GM23338 (cell line): ENCODE results near the gene RNF20. TPM values are rescaled to one million over a fixed set of nuclear protein-coding genes. Genes with fewer than 3 reads are reported as not detected.

Experiments
- ATAC-seq: fragments of 200-7000 bp; cut with Tn5 transposase; 3 replicates; pipeline ENCODE4 v1.9.1; 2020
- DNase-seq: peaks from one replicate; pipeline ENCODE4 v3.0.0-alpha.2; 2015; ENCODE audit warnings: low spot score
- H2AFZ ChIP-seq: fragments of 200-600 bp; sonication (generic); 2 replicates; pipeline ENCODE4 v1.8.0; 2016; ENCODE audit warnings: antibody characterized with exemption, mild to moderate bottlenecking, moderate library complexity
- H3F3A ChIP-seq: fragments of 200-600 bp; sonication (generic); replicated peaks from 2 replicates; pipeline ENCODE4 v1.8.0; 2017; ENCODE audit warnings: antibody characterized with exemption, mixed run types, low read depth
- H3K27ac ChIP-seq: fragments of 200-600 bp; sonication (generic); 2 replicates; pipeline ENCODE4 v1.6.1; 2016; ENCODE audit warnings: low read depth
- H3K27me3 ChIP-seq: fragments of 200-600 bp; sonication (generic); 2 replicates; pipeline ENCODE4 v1.8.0; 2016; ENCODE audit warnings: mild to moderate bottlenecking, mixed run types, moderate library complexity; ENCODE audit not compliant: insufficient read depth
- H3K36me3 ChIP-seq: fragments of 200-600 bp; sonication (generic); 2 replicates; pipeline ENCODE4 v1.8.0; 2016; ENCODE audit warnings: mild to moderate bottlenecking; ENCODE audit not compliant: insufficient read depth
- H3K4me1 ChIP-seq: fragments of 200-600 bp; sonication (generic); 2 replicates; pipeline ENCODE4 v1.8.0; 2016; ENCODE audit warnings: mild to moderate bottlenecking, moderate library complexity; ENCODE audit not compliant: insufficient read depth
- H3K4me2 ChIP-seq: fragments of 200-600 bp; sonication (generic); 2 replicates; pipeline ENCODE4 v1.7.1; 2017; ENCODE audit warnings: mixed run types
- H3K4me3 ChIP-seq: fragments of 200-600 bp; sonication (generic); 2 replicates; pipeline ENCODE4 v1.6.1; 2016; ENCODE audit warnings: mixed run types
- H3K79me2 ChIP-seq: fragments of 200-600 bp; sonication (generic); replicated peaks from 2 replicates; pipeline ENCODE4 v1.8.0; 2017; ENCODE audit warnings: mild to moderate bottlenecking; ENCODE audit not compliant: insufficient read depth
- H3K9me2 ChIP-seq: fragments of 200-600 bp; sonication (generic); 2 replicates; pipeline ENCODE4 v1.8.0; 2017; ENCODE audit not compliant: insufficient read depth
- H4K20me1 ChIP-seq: fragments of 200-600 bp; sonication (generic); replicated peaks from 2 replicates; pipeline ENCODE4 v1.8.0; 2017; ENCODE audit warnings: mild to moderate bottlenecking; ENCODE audit not compliant: insufficient read depth
- H3K27ac Mint-ChIP-seq: 2 replicates; pipeline ENCODE4 v1.8.0; 2020; ENCODE audit warnings: inconsistent platforms, mild to moderate bottlenecking, moderate library complexity, mixed read lengths
- H3K27me3 Mint-ChIP-seq: 3 replicates; pipeline ENCODE4 v1.8.0; 2022; ENCODE audit warnings: low read depth, mild to moderate bottlenecking, moderate library complexity, mixed read lengths, inconsistent platforms; ENCODE audit not compliant: insufficient read depth, poor library complexity
- H3K36me3 Mint-ChIP-seq: 3 replicates; pipeline ENCODE4 v1.8.0; 2021; ENCODE audit warnings: low read depth, mild to moderate bottlenecking, inconsistent platforms, moderate library complexity, mixed read lengths
- H3K4me1 Mint-ChIP-seq: 3 replicates; pipeline ENCODE4 v1.8.0; 2020; ENCODE audit warnings: mild to moderate bottlenecking, inconsistent platforms, mixed read lengths
- H3K4me3 Mint-ChIP-seq: 3 replicates; pipeline ENCODE4 v1.8.0; 2021; ENCODE audit warnings: moderate library complexity, mild to moderate bottlenecking, inconsistent platforms, mixed read lengths
- H3K9me3 Mint-ChIP-seq: 3 replicates; pipeline ENCODE4 v1.8.0; 2020; ENCODE audit warnings: moderate library complexity, mild to moderate bottlenecking, inconsistent platforms, mixed read lengths
- CREB1 ChIP-seq: fragments of 250-450 bp; sonication (Bioruptor Pico); IDR thresholded peaks from 2 replicates; pipeline ENCODE4 v1.5.0; 2020; ENCODE audit warnings: low read depth, mild to moderate bottlenecking, moderate library complexity
- EZH2 ChIP-seq: fragments of 200-600 bp; sonication (generic); IDR thresholded peaks from one replicate; pipeline ENCODE4 v1.8.0; 2017; ENCODE audit warnings: antibody characterized with exemption, mild to moderate bottlenecking, low read depth; ENCODE audit not compliant: unreplicated experiment
- EZH2phosphoT487 ChIP-seq: fragments of 200-600 bp; sonication (generic); IDR thresholded peaks from one replicate; pipeline ENCODE4 v1.8.1; 2018; ENCODE audit warnings: antibody characterized with exemption; ENCODE audit not compliant: unreplicated experiment
- NANOG ChIP-seq: IDR thresholded peaks from 2 replicates; pipeline ENCODE4 v1.6.1; 2016; ENCODE audit warnings: antibody characterized with exemption, borderline replicate concordance
- STAT1 ChIP-seq: IDR thresholded peaks from one replicate; pipeline ENCODE4 v1.6.1; 2016; ENCODE audit warnings: antibody characterized with exemption; ENCODE audit not compliant: unreplicated experiment
- polyA plus RNA-seq: library from polyadenylated mRNA; unstranded; fragments of >200 nt; fragmentation: Nextera tagmentation; extraction: Ambion mirVana; gene quantifications from 2 replicates; pipeline ENCODE4 v1.2.1, GENCODE V29; 2016
- total RNA-seq: library from RNA; depleted of rRNA; stranded (reverse); fragments of >200 nt; shearing (Covaris generic); gene quantifications from 2 replicates; pipeline ENCODE4 v1.2.3, GENCODE V29; 2014
- TF ChIP-seq, protein P1 (sequence below), 2 experiments: fragments of 200-600 bp in 1 of 2; sonication (generic) in 1 of 2; conservative IDR thresholded peaks; 2 replicates each; pipeline versions ENCODE4 v1.5.1 to v1.6.1; 2016 to 2017; ENCODE audit warnings: antibody characterized with exemption in 2 of 2, low read depth in 2 of 2, mild to moderate bottlenecking in 2 of 2, moderate library complexity in 1 of 2
- TF ChIP-seq, protein P2 (sequence below): fragments of 250-450 bp; sonication (Bioruptor Pico); IDR thresholded peaks from 2 replicates; pipeline ENCODE4 v1.5.0; 2020; ENCODE audit warnings: mild to moderate bottlenecking, moderate library complexity

RNF20 gene
- total and polyA plus RNA-seq, 2 experiments from 2014 or later: 33.6 to 36.2 TPM

DNA sequence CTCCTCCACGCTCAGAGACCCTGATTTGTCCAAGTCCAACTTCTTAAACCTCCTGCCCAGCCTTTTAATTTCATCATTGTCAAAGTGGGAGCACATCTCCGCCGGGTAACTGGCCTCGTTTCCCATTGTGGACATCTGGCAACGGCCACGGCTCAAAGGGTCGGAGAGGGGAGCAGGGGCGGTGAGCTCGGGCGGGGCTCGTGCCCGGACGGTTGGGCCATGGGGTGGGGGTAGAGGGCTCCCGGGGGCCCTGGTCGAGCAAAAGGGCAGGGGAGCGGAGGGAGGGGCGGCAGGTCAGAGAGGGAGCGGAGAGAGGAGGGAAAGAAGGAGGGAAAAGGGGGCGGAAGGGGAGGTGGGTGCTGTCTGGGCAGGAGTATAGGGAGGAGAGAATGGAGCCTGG, 61.1 kb downstream of the RNF20 start, which contains the start of gene PPP3R2:
Gene PPP3R2, minus strand, starts transcription at position 174 of the 400 bp plus-strand sequence. Its CDS starts 48 bp downstream, at position 126.
- no peak for ATAC-seq

DNA sequence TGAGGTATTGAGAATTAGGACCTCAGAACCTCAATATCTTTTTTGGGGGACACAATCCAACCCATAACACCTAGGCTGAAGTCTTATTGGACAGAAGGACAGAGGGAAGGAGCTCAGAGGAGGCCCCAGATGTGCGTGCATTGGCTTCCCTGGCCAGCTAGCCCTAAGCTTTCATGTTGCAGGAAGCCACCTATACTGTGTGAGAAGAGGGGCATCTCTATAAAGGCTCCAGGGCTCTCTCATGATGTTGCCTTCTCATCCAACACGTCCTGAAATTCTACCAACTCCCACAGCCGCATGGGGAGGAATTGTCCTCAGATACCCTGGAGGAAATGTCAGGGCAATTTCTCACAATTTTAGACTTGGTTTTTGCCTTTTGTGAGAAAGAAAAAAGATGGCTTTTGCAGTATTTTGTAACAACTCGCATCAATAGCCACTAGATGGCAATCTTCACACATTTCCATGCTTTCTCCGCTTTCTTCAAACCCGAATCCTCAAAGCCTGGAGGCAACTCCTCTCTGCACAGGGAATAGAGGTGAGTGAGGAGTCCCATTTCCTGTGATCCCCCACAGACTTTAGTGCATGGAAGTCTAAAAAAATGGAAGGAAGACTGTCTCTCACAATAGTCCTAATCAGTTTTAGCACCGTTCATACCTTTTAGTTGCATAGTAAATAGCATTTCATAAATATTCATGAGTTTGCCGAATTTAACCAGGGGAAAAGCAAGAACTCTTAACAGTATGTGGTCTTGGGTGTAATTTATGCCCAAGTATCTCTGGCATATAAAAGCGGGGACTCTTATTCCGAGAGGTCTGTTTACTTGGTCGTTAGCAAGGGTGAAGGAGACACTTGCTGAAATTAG, 68.5 kb downstream of the RNF20 start:
- no peaks in the 10 kb centered on the region for H3K79me2 ChIP-seq
- no peak overlapping the region for H3K4me3 ChIP-seq
- peaks cover 5% of the 10 kb centered on the region; the same call in 2 of the 3 replicates for H3K4me1 Mint-ChIP-seq
- H3K27ac Mint-ChIP-seq: no peak overlapping the region
- H3K27me3 Mint-ChIP-seq: no peaks in the 10 kb centered on the region
- no peaks in the 10 kb centered on the region for H3K4me1 ChIP-seq
- H3F3A ChIP-seq: no peaks in the 10 kb centered on the region
- H2AFZ ChIP-seq: peak overlapping the region; percentile 1; the same call in 1 of the 2 replicates
- peak; percentile 96 for ATAC-seq
- H3K9me3 Mint-ChIP-seq: no peaks in the 10 kb centered on the region
- no peaks in the 10 kb centered on the region for H3K27me3 ChIP-seq
- TF ChIP-seq NANOG: no peak
- TF ChIP-seq, protein P1, sequence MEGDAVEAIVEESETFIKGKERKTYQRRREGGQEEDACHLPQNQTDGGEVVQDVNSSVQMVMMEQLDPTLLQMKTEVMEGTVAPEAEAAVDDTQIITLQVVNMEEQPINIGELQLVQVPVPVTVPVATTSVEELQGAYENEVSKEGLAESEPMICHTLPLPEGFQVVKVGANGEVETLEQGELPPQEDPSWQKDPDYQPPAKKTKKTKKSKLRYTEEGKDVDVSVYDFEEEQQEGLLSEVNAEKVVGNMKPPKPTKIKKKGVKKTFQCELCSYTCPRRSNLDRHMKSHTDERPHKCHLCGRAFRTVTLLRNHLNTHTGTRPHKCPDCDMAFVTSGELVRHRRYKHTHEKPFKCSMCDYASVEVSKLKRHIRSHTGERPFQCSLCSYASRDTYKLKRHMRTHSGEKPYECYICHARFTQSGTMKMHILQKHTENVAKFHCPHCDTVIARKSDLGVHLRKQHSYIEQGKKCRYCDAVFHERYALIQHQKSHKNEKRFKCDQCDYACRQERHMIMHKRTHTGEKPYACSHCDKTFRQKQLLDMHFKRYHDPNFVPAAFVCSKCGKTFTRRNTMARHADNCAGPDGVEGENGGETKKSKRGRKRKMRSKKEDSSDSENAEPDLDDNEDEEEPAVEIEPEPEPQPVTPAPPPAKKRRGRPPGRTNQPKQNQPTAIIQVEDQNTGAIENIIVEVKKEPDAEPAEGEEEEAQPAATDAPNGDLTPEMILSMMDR (conservative IDR thresholded peaks at IDR 0.05; ENCODE audit: low read depth in 2 of 2): peak; percentile 80 to 83
- H4K20me1 ChIP-seq: no peaks in the 10 kb centered on the region
- H3K4me3 Mint-ChIP-seq: no peak overlapping the region
- no peak overlapping the region for H3K27ac ChIP-seq
- no peak overlapping the region for H3K4me2 ChIP-seq
- DNase-seq: peak; percentile 90
- H3K9me2 ChIP-seq: no peaks in the 10 kb centered on the region
- no peaks in the 10 kb centered on the region for H3K36me3 Mint-ChIP-seq
- no peaks in the 10 kb centered on the region for H3K36me3 ChIP-seq

More for the DNA sequence above, 61.1 kb downstream of the RNF20 start, which contains the start of gene PPP3R2:
- no peaks in the 10 kb centered on the region for H3K27me3 ChIP-seq
- H3K9me3 Mint-ChIP-seq: no peaks in the 10 kb centered on the region; the same call in 2 of the 3 replicates
- H3F3A ChIP-seq: no peaks in the 10 kb centered on the region
- DNase-seq: no peak
- H3K36me3 ChIP-seq: no peaks in the 10 kb centered on the region
- peaks cover 7% of the 10 kb centered on the region for H3K27me3 Mint-ChIP-seq
- no peaks in the 10 kb centered on the region for H3K36me3 Mint-ChIP-seq
- H3K27ac ChIP-seq: no peak within 1 kb of the TSS
- H3K27ac Mint-ChIP-seq: no peak within 1 kb of the TSS
- H3K4me2 ChIP-seq: no peak within 1 kb of the TSS
- H3K4me1 Mint-ChIP-seq: no peaks in the 10 kb centered on the region
- TF ChIP-seq CREB1: no peak
- no peak for TF ChIP-seq STAT1
- H2AFZ ChIP-seq: 0 out of 2 replicates have a peak within 1 kb of the TSS, but pooled peaks have one; percentile 19
- no peaks in the 10 kb centered on the region for H3K4me1 ChIP-seq
- no peak within 1 kb of the TSS for H3K4me3 ChIP-seq
- no peaks in the 10 kb centered on the region for H4K20me1 ChIP-seq
- H3K4me3 Mint-ChIP-seq: no peak within 1 kb of the TSS
- peaks cover 6% of the 10 kb centered on the region; the same call in 1 of the 2 replicates for H3K9me2 ChIP-seq
- H3K79me2 ChIP-seq: no peaks in the 10 kb centered on the region

DNA sequence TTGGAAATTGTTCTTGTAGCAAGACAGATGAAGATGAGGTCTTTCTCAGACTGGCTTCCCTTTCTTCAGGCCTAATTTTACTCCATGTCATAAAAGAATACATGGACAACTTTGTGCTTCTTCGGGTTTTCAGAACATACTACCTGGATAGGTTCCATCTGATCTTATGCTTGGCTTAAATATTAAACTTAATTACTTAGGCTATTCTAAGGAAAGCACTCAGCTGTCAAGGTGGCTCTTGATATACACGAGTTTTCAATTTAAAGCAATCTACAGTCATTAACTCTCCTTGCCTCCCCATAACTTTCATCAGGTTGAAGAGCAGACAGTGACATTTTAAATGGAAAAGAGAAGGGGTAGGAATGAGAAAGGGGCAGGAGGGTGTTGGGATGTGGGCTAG, 70.6 kb downstream of the RNF20 start:
- Histone ChIP-seq H3K36me3 (no peaks in the 10 kb centered on the region), H3K4me2 (no peak overlapping the region), H3K27me3 (no peaks in the 10 kb centered on the region), H3K9me2 (no peaks in the 10 kb centered on the region), H3K27ac (no peak overlapping the region), H3K4me1 (no peaks in the 10 kb centered on the region), H3K79me2 (no peaks in the 10 kb centered on the region), H2AFZ (0 out of 2 replicates have a peak overlapping the region, but pooled peaks have one; percentile 25), H3K4me3 (no peak overlapping the region), H4K20me1 (no peaks in the 10 kb centered on the region), H3F3A (no peaks in the 10 kb centered on the region)
- Mint-ChIP-seq H3K36me3 (no peaks in the 10 kb centered on the region), H3K4me3 (no peak overlapping the region), H3K27ac (no peak overlapping the region), H3K4me1 (peaks cover 5% of the 10 kb centered on the region; the same call in 2 of the 3 replicates), H3K9me3 (no peaks in the 10 kb centered on the region), H3K27me3 (no peaks in the 10 kb centered on the region)
- TF ChIP-seq NANOG (no peak), EZH2 (no peak), EZH2phosphoT487 (no peak)
- TF ChIP-seq, protein P2, sequence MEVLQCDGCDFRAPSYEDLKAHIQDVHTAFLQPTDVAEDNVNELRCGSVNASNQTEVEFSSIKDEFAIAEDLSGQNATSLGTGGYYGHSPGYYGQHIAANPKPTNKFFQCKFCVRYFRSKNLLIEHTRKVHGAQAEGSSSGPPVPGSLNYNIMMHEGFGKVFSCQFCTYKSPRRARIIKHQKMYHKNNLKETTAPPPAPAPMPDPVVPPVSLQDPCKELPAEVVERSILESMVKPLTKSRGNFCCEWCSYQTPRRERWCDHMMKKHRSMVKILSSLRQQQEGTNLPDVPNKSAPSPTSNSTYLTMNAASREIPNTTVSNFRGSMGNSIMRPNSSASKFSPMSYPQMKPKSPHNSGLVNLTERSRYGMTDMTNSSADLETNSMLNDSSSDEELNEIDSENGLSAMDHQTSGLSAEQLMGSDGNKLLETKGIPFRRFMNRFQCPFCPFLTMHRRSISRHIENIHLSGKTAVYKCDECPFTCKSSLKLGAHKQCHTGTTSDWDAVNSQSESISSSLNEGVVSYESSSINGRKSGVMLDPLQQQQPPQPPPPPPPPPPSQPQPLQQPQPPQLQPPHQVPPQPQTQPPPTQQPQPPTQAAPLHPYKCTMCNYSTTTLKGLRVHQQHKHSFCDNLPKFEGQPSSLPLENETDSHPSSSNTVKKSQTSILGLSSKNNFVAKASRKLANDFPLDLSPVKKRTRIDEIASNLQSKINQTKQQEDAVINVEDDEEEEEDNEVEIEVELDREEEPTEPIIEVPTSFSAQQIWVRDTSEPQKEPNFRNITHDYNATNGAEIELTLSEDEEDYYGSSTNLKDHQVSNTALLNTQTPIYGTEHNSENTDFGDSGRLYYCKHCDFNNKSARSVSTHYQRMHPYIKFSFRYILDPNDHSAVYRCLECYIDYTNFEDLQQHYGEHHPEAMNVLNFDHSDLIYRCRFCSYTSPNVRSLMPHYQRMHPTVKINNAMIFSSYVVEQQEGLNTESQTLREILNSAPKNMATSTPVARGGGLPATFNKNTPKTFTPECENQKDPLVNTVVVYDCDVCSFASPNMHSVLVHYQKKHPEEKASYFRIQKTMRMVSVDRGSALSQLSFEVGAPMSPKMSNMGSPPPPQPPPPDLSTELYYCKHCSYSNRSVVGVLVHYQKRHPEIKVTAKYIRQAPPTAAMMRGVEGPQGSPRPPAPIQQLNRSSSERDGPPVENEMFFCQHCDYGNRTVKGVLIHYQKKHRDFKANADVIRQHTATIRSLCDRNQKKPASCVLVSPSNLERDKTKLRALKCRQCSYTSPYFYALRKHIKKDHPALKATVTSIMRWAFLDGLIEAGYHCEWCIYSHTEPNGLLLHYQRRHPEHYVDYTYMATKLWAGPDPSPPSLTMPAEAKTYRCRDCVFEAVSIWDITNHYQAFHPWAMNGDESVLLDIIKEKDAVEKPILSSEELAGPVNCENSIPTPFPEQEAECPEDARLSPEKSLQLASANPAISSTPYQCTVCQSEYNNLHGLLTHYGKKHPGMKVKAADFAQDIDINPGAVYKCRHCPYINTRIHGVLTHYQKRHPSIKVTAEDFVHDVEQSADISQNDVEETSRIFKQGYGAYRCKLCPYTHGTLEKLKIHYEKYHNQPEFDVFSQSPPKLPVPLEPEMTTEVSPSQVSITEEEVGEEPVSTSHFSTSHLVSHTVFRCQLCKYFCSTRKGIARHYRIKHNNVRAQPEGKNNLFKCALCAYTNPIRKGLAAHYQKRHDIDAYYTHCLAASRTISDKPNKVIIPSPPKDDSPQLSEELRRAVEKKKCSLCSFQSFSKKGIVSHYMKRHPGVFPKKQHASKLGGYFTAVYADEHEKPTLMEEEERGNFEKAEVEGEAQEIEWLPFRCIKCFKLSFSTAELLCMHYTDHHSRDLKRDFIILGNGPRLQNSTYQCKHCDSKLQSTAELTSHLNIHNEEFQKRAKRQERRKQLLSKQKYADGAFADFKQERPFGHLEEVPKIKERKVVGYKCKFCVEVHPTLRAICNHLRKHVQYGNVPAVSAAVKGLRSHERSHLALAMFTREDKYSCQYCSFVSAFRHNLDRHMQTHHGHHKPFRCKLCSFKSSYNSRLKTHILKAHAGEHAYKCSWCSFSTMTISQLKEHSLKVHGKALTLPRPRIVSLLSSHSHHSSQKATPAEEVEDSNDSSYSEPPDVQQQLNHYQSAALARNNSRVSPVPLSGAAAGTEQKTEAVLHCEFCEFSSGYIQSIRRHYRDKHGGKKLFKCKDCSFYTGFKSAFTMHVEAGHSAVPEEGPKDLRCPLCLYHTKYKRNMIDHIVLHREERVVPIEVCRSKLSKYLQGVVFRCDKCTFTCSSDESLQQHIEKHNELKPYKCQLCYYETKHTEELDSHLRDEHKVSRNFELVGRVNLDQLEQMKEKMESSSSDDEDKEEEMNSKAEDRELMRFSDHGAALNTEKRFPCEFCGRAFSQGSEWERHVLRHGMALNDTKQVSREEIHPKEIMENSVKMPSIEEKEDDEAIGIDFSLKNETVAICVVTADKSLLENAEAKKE (CRISPR knock-in tag): no peak
- no peak for ATAC-seq
- no peak for DNase-seq
